Effector memory CD4-positive, alpha-beta T cell (primary cell): ENCODE data around the gene PDSS2.
A peak's percentile ranks its signal among the peaks of the same experiment; 100 is the strongest.

Source experiments
- DNase-seq, 3 donors: peaks; one replicate each; pipeline ENCODE4 v3.0.0-alpha.2; 2020
- H3K27ac ChIP-seq: 2 replicates; pipeline ENCODE4 v1.7.0; 2013; ENCODE audit warnings: mild to moderate bottlenecking, low read length, moderate library complexity; ENCODE audit not compliant: insufficient read depth, poor library complexity, severe bottlenecking
- H3K27me3 ChIP-seq: replicated peaks from 2 replicates; pipeline ENCODE4 v1.7.0; 2013; ENCODE audit warnings: mild to moderate bottlenecking, low read length; ENCODE audit not compliant: insufficient read depth, control insufficient read depth, poor library complexity, severe bottlenecking
- H3K36me3 ChIP-seq: 2 replicates; pipeline ENCODE4 v1.7.0; 2013; ENCODE audit warnings: mild to moderate bottlenecking, low read length, moderate library complexity; ENCODE audit not compliant: control insufficient read depth, insufficient read depth
- H3K4me1 ChIP-seq: 2 replicates; pipeline ENCODE4 v1.7.0; 2013; ENCODE audit warnings: low read length, mild to moderate bottlenecking; ENCODE audit not compliant: control insufficient read depth, insufficient read depth, poor library complexity, severe bottlenecking
- H3K4me3 ChIP-seq: 2 replicates; pipeline ENCODE4 v1.7.0; 2013; ENCODE audit warnings: low read length, low read depth, mild to moderate bottlenecking; ENCODE audit not compliant: insufficient read depth, poor library complexity, severe bottlenecking
- H3K9me3 ChIP-seq: 2 replicates; pipeline ENCODE4 v1.7.0; 2013; ENCODE audit warnings: mild to moderate bottlenecking, low read length, moderate library complexity; ENCODE audit not compliant: control insufficient read depth
- total RNA-seq, 3 donors: gene quantifications; one replicate each; lab custom pipeline; 2026; lab: John Stamatoyannopoulos, UW

The PDSS2 gene
- 13.1 to 16.1 (median 13.8) reads per million in 3 donors for total RNA-seq

- Histone ChIP-seq H3K4me3 (peak within 1 kb of the TSS; percentile 83), H3K4me1 (peaks cover 6% of the 10 kb centered on the region), H3K9me3 (no peaks in the 10 kb centered on the region), H3K27me3 (no peaks in the 10 kb centered on the region), H3K36me3 (no peaks in the 10 kb centered on the region), H3K27ac (peak within 1 kb of the TSS; percentile 59)
- peak; percentile 85 to 94 (median 94) for DNase-seq
Measured at GRCh38 chr6:107459283-107460082, at the start of gene PDSS2. TSS of gene PDSS2 (minus strand) at chr6:107459564. CDS start at chr6:107459285, 279 bp downstream.

GRCh38 chr6:107506145-107506544 lies 46.8 kb upstream of the PDSS2 start:
- no peak for DNase-seq
- Histone ChIP-seq H3K27ac (no peak overlapping the region), H3K36me3 (no peaks in the 10 kb centered on the region), H3K4me1 (no peaks in the 10 kb centered on the region), H3K9me3 (no peaks in the 10 kb centered on the region), H3K27me3 (no peaks in the 10 kb centered on the region), H3K4me3 (no peak overlapping the region)

- no peak for DNase-seq
Measured at GRCh38 chr6:107504270-107505026, 45.1 kb upstream of the PDSS2 start.

GRCh38 chr6:107496892-107497684 lies 37.7 kb upstream of the PDSS2 start:
- no peaks in the 10 kb centered on the region for H3K36me3 ChIP-seq
- no peak overlapping the region for H3K4me3 ChIP-seq
- H3K27ac ChIP-seq, result no peak overlapping the region
- DNase-seq, result no peak
- H3K4me1 ChIP-seq, result no peaks in the 10 kb centered on the region
- H3K9me3 ChIP-seq, result no peaks in the 10 kb centered on the region
- H3K27me3 ChIP-seq, result peaks cover 8% of the 10 kb centered on the region

More at GRCh38 chr6:107504270-107505026, 45.1 kb upstream of the PDSS2 start:
- Histone ChIP-seq H3K36me3 (no peaks in the 10 kb centered on the region), H3K9me3 (no peaks in the 10 kb centered on the region), H3K27ac (no peak overlapping the region), H3K4me3 (no peak overlapping the region), H3K27me3 (no peaks in the 10 kb centered on the region), H3K4me1 (no peaks in the 10 kb centered on the region)

GRCh38 chr6:107495971-107496370 lies 36.6 kb upstream of the PDSS2 start:
- no peak overlapping the region for H3K27ac ChIP-seq
- no peak overlapping the region for H3K4me3 ChIP-seq
- no peaks in the 10 kb centered on the region for H3K36me3 ChIP-seq
- peaks cover 18% of the 10 kb centered on the region for H3K27me3 ChIP-seq
- peaks cover 8% of the 10 kb centered on the region for H3K4me1 ChIP-seq
- H3K9me3 ChIP-seq, result no peaks in the 10 kb centered on the region
- no peak for DNase-seq

- no peak overlapping the region for H3K27ac ChIP-seq
- H3K9me3 ChIP-seq, result no peaks in the 10 kb centered on the region
- peaks cover 25% of the 10 kb centered on the region for H3K27me3 ChIP-seq
- H3K36me3 ChIP-seq, result no peaks in the 10 kb centered on the region
- no peak overlapping the region for H3K4me3 ChIP-seq
- peaks cover 13% of the 10 kb centered on the region for H3K4me1 ChIP-seq
- DNase-seq, result no peak
Measured at GRCh38 chr6:107495196-107495643, 35.9 kb upstream of the PDSS2 start.

- peaks cover 36% of the 10 kb centered on the region for H3K27me3 ChIP-seq
- H3K36me3 ChIP-seq, result no peaks in the 10 kb centered on the region
- no peak overlapping the region for H3K4me3 ChIP-seq
- DNase-seq, result no peak
- peaks cover 24% of the 10 kb centered on the region for H3K4me1 ChIP-seq
- H3K9me3 ChIP-seq, result no peaks in the 10 kb centered on the region
- no peak overlapping the region for H3K27ac ChIP-seq
Measured at GRCh38 chr6:107493158-107494057, 34.0 kb upstream of the PDSS2 start.

- H3K4me1 ChIP-seq, result peaks cover 30% of the 10 kb centered on the region
- H3K9me3 ChIP-seq, result no peaks in the 10 kb centered on the region
- no peak overlapping the region for H3K4me3 ChIP-seq
- H3K27ac ChIP-seq, result no peak overlapping the region
- peaks cover 42% of the 10 kb centered on the region for H3K27me3 ChIP-seq
- H3K36me3 ChIP-seq, result no peaks in the 10 kb centered on the region
- no peak for DNase-seq
Measured at GRCh38 chr6:107491760-107492660, 32.6 kb upstream of the PDSS2 start.
